HG03460 (cell line): ENCODE results near the gene METTL22.

Experiments used
- ATAC-seq: cut with Tn5 transposase; IDR thresholded peaks from one replicate; pipeline ENCODE4 v1.9.1; 2021; ENCODE audit not compliant: unreplicated experiment

METTL22 gene

GRCh38 chr16:8663192-8664089 is 41.9 kb downstream of the METTL22 start:
- ATAC-seq = no peak

DNA sequence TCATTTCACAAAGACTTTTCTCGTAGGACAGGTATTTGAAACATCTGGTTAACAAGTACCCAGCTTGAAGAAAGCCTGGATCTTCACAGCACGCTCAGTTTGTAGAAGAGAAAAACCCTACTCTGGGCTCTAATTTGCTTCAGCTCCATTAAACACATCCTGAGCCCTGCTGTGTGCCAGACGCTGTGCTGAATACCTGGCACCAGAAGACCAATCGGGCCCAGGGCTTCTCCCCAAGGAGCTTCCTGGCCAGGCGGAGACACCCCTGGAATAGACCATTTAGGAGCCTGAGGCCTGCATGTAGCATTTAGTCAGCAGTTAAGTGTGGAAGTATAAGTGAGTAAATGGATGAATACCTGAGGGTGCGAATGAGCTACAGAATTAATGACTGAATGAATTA is 44.0 kb downstream of the METTL22 start:
- no peak for ATAC-seq

DNA sequence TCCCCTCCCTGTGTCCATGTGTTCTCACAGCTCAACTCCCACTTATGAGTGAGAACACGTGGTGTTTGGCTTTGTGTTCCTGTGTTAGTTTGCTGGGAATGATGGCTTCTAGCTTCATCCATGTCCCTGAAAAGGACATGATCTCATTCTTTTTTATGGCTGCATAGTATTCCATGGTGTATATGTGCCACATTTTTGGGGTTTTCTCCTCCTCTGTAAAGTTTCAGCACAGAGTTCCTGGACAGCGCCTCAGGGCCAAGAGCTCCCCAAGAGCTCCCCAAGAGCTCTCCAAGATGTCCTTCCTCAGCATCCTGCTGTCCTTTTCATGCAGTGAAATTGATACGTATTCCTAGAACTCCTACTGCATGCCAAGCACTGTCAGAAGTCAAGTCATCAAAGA is 46.0 kb downstream of the METTL22 start:
- ATAC-seq = no peak

- ATAC-seq = no peak
These were observed 46.6 kb downstream of the METTL22 start for GRCh38 chr16:8668113-8668512.

GRCh38 chr16:8669481-8669880 is 48.0 kb downstream of the METTL22 start:
- no peak for ATAC-seq

DNA sequence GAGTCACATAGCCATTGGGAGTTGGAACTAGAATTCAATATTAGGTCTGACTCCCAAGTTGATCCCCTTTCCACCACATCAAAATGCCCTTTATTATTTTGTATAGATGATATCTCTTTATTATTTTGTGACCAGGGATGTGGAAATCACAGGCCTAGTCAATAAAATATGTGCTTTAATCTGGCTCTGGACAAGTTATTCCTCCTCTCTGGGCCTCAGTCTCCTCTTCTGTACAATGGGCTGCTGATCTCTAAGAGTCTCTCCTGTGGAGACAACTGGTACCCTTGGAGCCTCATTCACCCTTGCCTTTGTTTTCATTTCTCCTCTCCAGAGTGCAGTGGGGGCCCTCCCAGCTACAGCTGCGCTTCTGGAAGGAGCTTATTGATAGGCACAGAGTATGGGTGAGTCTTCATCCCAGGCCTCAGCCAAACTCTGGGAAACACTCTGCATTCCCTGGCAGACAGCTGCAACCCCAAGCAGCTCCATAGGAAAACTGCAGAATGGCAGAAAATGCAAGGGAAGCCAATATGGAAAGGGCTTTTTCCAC is 48.6 kb downstream of the METTL22 start:
- ATAC-seq = no peak

DNA sequence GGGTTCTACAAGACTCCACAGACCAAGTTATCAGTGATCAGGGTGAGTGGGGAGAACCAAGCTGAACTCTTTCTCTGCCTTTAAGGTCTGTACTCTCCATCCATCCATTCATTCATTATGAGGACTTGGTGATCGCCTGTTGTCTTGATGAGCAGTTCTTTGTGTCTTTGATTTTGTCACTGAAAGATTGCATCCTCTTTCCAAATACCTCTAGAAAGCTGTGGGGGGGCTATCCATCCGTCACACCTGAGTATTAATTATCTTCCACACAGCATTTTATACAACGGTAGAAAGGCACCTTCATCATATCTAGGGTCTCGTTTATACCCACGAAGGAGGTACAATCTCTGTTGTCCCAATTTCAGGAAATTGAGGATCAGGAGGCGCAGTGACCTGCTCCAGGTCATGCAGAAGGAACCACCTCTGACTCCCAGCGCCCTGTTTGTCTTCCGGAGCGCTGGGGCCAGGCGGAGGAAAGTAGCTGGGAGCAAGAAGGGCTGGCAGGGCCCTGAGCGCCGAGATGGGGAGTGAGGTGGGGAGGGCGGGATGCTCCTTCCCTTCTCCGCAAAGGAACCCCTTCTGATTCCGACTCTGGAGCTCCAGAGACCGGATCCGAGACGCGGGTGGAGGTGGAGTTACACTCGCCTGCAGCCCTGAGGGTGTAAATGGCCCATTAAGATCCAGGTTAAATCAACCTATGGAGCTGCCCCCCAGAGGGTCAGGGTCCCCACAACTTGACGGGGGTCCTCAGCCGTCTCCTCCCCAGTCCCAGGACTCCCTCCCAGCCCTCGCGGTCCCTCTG is 52.3 kb downstream of the METTL22 start:
- ATAC-seq = peak; percentile 39

- ATAC-seq = peak; percentile 99
These were observed 53.0 kb downstream of the METTL22 start, which contains the start of gene ABAT for GRCh38 chr16:8674413-8675022. Gene ABAT, plus strand, starts transcription at chr16:8674617. Its CDS starts 61,123 bp downstream, at chr16:8735740.

DNA sequence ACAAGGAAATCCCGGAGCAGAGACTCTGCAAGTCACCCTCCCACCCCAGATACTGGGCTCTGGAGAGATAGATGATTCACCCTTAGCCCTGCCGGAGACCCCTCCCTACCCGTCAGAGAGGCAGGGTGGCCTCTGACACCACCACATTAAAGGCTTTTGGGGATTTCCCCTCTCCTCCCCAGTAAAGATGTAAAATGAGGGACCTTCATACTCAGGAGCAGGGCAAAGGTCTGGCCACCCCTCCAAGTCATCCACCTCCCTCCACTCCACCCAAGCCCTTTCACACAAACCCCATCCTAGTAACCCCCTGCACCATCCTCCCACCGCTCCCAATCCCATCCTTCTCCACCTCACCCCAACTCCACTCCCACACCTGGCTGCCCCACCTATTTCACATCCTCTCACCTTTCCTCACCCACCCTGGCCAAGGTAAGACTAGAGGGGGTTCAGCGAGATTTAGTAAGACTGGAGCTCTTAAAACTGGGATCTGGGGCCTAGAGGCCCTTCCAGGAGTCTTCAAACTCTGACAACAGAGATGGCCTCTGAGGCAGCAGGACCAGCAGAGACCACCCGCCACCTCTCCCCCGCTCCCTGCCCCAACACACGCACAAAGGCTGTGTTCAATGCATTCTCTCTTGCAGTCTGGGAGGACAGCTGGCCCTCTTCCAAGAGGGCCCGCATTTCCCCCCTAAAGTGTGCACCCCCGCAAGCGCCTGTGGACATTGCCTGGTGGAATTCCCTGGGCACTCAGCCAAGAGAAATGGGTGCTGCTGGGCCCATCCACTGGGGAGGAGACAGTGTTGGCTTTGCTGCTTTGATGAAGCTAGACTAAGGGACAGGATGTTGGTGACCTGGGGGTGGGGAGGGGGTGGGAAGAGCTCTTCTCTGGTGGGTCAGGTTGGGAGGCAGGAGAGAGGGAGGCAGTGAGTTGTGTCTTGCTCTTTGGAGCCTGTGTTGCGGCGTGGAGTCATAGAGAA is 54.0 kb downstream of the METTL22 start:
- ATAC-seq = no peak

DNA sequence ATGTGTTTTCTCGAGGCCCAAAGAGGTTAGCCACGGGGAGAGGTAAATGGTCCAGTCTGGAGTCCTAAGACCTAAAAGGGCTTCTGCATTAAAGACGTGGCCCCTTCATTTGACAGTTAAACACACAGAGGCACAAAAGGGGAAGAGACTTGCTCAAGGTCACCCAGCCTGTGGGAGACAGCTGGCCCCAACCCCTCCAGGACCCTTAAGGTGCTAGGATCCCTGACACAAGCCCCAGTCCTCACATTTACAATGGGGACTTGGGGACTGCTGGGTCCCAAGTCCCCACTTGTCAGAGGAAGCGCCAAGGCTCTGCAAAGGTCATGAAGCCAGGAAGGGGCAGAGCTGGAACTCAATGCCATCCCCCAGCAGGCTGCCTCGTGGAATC is 54.7 kb downstream of the METTL22 start:
- no peak for ATAC-seq

DNA sequence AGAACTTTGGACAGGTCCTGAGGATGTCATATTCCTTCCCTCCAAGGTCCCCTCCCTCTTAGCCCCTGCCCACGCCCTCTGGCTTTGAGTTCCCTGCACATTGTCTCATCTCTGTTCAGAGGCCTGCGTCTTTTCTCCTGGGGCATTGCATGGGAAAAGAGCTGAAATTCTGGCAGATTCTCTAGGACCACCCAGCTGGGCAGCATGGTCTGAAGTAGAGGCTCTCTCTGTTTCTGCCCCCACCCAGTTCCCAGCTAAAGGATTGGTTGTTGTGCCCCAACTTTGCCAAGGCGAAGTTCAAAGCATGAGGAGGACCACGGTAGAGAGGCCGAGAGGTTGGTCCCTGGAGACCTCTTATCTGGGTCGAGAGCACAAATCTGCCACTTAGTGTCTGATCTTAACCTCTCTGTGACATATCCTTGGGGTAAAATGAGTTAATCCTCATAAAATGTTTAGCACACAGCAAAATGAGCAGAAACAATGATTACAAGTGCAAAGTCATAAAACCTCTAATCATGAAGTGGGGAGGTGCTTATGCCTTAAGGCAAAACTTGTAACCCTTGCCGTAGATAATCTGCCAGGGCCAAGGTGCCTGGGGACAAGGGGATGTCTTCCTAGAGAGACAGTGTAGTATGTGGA is 55.4 kb downstream of the METTL22 start:
- ATAC-seq = no peak

- no peak for ATAC-seq
These were observed 56.0 kb downstream of the METTL22 start for GRCh38 chr16:8677481-8677880.

GRCh38 chr16:8678068-8678927 is 56.8 kb downstream of the METTL22 start:
- ATAC-seq = no peak

GRCh38 chr16:8679151-8679550 is 57.7 kb downstream of the METTL22 start:
- no peak for ATAC-seq

GRCh38 chr16:8682551-8683259 is 61.2 kb downstream of the METTL22 start:
- no peak for ATAC-seq

GRCh38 chr16:8683640-8684039 is 62.1 kb downstream of the METTL22 start:
- ATAC-seq = no peak

GRCh38 chr16:8685617-8686016 is 64.1 kb downstream of the METTL22 start:
- no peak for ATAC-seq

- ATAC-seq = no peak
These were observed 64.6 kb downstream of the METTL22 start for GRCh38 chr16:8686031-8686621.
